H1 (cell line): Measurements from ENCODE around the gene EPB41L5. TPM values are rescaled to one million over a fixed set of nuclear protein-coding genes. Genes with fewer than 3 reads are reported as not detected.

Experiments
- CTCF ChIA-PET: fragments of 300-600 bp; sonication (Branson Sonifier 250); formaldehyde crosslinking; loops from one replicate; lab custom pipeline; 2021; ENCODE audit not compliant: partially characterized antibody; lab: Charles Lee
- POLR2A ChIA-PET: fragments of 300-600 bp; sonication (Branson Sonifier 250); formaldehyde crosslinking; loops from one replicate; lab custom pipeline; 2021; ENCODE audit warnings: inconsistent platforms; ENCODE audit not compliant: partially characterized antibody; lab: Charles Lee
- DNase-seq, 2 experiments: peaks; one replicate each; pipeline versions ENCODE4 v3.0.0 to v3.0.0-alpha.2; 2010 to 2022; ENCODE audit warnings: low spot score in 2 of 2, low read depth in 1 of 2, mixed read lengths in 1 of 2
- FAIRE-seq: peaks from 2 replicates; lab custom pipeline; 2011; peaks lifted over from hg19 to GRCh38; lab: Jason Lieb, UNC
- H2AFZ ChIP-seq: 2 replicates; pipeline ENCODE4 v1.8.1; 2012; ENCODE audit warnings: low read length, inconsistent platforms
- H2AK5ac ChIP-seq: 2 replicates; pipeline ENCODE4 v1.6.1; 2013; ENCODE audit warnings: low read depth, low read length
- H2BK120ac ChIP-seq: replicated peaks from 2 replicates; pipeline ENCODE3; 2013; ENCODE audit warnings: low read depth, low read length, inconsistent platforms
- H2BK12ac ChIP-seq: 2 replicates; pipeline ENCODE4 v1.6.1; 2013; ENCODE audit warnings: low read depth, low read length
- H2BK15ac ChIP-seq: 2 replicates; pipeline ENCODE4 v1.6.1; 2013; ENCODE audit warnings: low read length
- H2BK20ac ChIP-seq: 2 replicates; pipeline ENCODE4 v1.6.1; 2013; ENCODE audit warnings: low read length
- H2BK5ac ChIP-seq: 2 replicates; pipeline ENCODE4 v1.6.1; 2013; ENCODE audit warnings: low read depth, low read length
- H3K14ac ChIP-seq: 2 replicates; pipeline ENCODE4 v1.6.1; 2013; ENCODE audit warnings: inconsistent platforms; ENCODE audit not compliant: insufficient read length
- H3K18ac ChIP-seq: 2 replicates; pipeline ENCODE4 v1.6.1; 2013; ENCODE audit warnings: low read length; ENCODE audit errors: extremely low read depth
- H3K23ac ChIP-seq: 2 replicates; pipeline ENCODE4 v1.6.1; 2013; ENCODE audit warnings: inconsistent platforms; ENCODE audit not compliant: insufficient read length
- H3K23me2 ChIP-seq: 2 replicates; pipeline ENCODE4 v1.6.1; 2013; ENCODE audit warnings: low read depth, low read length
- H3K27ac ChIP-seq: 2 replicates; pipeline ENCODE4 v1.6.1; 2011; ENCODE audit warnings: low read depth, low read length, inconsistent platforms
- H3K27me3 ChIP-seq, 4 experiments: replicated peaks in 1 of 4; 1 replicate in 1 of 4; 2 replicates in 3 of 4; pipeline versions ENCODE4 v1.6.1 to v1.8.1; 2011 to 2013; ENCODE audit warnings: low read length in 3 of 4, mild to moderate bottlenecking in 3 of 4, inconsistent platforms in 2 of 4, mixed read lengths in 2 of 4, moderate library complexity in 1 of 4; ENCODE audit not compliant: control insufficient read depth in 3 of 4, insufficient read depth in 3 of 4; ENCODE audit errors: extremely low read depth in 1 of 4
- H3K36me3 ChIP-seq, 4 experiments: 2 replicates each; pipeline versions ENCODE4 v1.6.1 to v1.8.1; 2011 to 2013; ENCODE audit warnings: mild to moderate bottlenecking in 4 of 4, low read length in 3 of 4, moderate library complexity in 2 of 4, control low read depth in 1 of 4, inconsistent platforms in 1 of 4; ENCODE audit not compliant: insufficient read depth in 4 of 4, control insufficient read depth in 2 of 4
- H3K4ac ChIP-seq: replicated peaks from 2 replicates; pipeline ENCODE3; 2013; ENCODE audit warnings: low read length, low read depth, mixed read lengths, inconsistent platforms; ENCODE audit not compliant: insufficient read length
- H3K4me1 ChIP-seq, 4 experiments: replicated peaks in 1 of 4; 1 replicate in 1 of 4; 2 replicates in 3 of 4; pipeline versions ENCODE4 v1.6.1 to v1.8.1; 2011 to 2013; ENCODE audit warnings: low read length in 3 of 4, inconsistent platforms in 2 of 4, mixed read lengths in 1 of 4; ENCODE audit not compliant: insufficient read depth in 4 of 4, control insufficient read depth in 3 of 4
- H3K4me2 ChIP-seq, 2 experiments: 2 replicates each; pipeline versions ENCODE4 v1.6.1 to v1.8.1; 2011 to 2013; ENCODE audit warnings: low read depth in 2 of 2, low read length in 2 of 2, control low read depth in 1 of 2, inconsistent platforms in 1 of 2, mild to moderate bottlenecking in 1 of 2; ENCODE audit not compliant: insufficient read depth in 1 of 2
- H3K4me3 ChIP-seq, 4 experiments: fragments of 200-600, 300-600 bp in 1 of 4; sonication (generic), shearing (Covaris generic), sonication (Bioruptor Twin) in 1 of 4; 2 replicates each; pipeline versions ENCODE4 v1.5.1 to v1.8.1; 2011 to 2016; ENCODE audit warnings: low read length in 4 of 4, low read depth in 3 of 4, control low read depth in 2 of 4, inconsistent platforms in 2 of 4, mild to moderate bottlenecking in 2 of 4, mixed read lengths in 1 of 4, moderate library complexity in 1 of 4; ENCODE audit not compliant: insufficient read depth in 2 of 4; ENCODE audit errors: extremely low read depth in 1 of 4
- H3K56ac ChIP-seq: replicated peaks from 2 replicates; pipeline ENCODE3; 2013; ENCODE audit warnings: low read depth, mild to moderate bottlenecking, mixed read lengths, low read length, inconsistent platforms; ENCODE audit not compliant: insufficient read length
- H3K79me1 ChIP-seq: 2 replicates; pipeline ENCODE4 v1.6.1; 2013; ENCODE audit warnings: low read depth, low read length, control low read depth
- H3K79me2 ChIP-seq, 2 experiments: 2 replicates each; pipeline versions ENCODE4 v1.6.1 to v1.8.1; 2012 to 2013; ENCODE audit warnings: low read length in 2 of 2, mild to moderate bottlenecking in 2 of 2, inconsistent platforms in 1 of 2; ENCODE audit not compliant: insufficient read depth in 2 of 2, control insufficient read depth in 1 of 2
- H3K9ac ChIP-seq, 4 experiments: replicated peaks in 1 of 4; 1 replicate in 1 of 4; 2 replicates in 3 of 4; pipeline versions ENCODE4 v1.6.1 to v1.8.1; 2011 to 2013; ENCODE audit warnings: low read depth in 3 of 4, low read length in 3 of 4, control low read depth in 2 of 4, mild to moderate bottlenecking in 2 of 4, moderate library complexity in 2 of 4, inconsistent platforms in 1 of 4; ENCODE audit errors: extremely low read depth in 1 of 4
- H3K9me3 ChIP-seq, 2 experiments: 2 replicates each; pipeline versions ENCODE4 v1.6.1 to v1.8.1; 2012 to 2013; ENCODE audit warnings: mild to moderate bottlenecking in 2 of 2, moderate library complexity in 2 of 2, control low read depth in 1 of 2, inconsistent platforms in 1 of 2, low read depth in 1 of 2, low read length in 1 of 2, mixed read lengths in 1 of 2; ENCODE audit not compliant: insufficient read depth in 2 of 2
- H4K20me1 ChIP-seq, 2 experiments: replicated peaks in 1 of 2; 2 replicates each; pipeline versions ENCODE3 to v1.8.1; 2011 to 2013; ENCODE audit warnings: inconsistent platforms in 2 of 2, low read length in 2 of 2, mild to moderate bottlenecking in 1 of 2; ENCODE audit not compliant: insufficient read depth in 2 of 2, control insufficient read depth in 1 of 2
- H4K5ac ChIP-seq: 2 replicates; pipeline ENCODE4 v1.6.1; 2013; ENCODE audit warnings: low read length, low read depth, mixed read lengths, inconsistent platforms; ENCODE audit not compliant: insufficient read length
- H4K8ac ChIP-seq: 2 replicates; pipeline ENCODE4 v1.8.0; 2013; ENCODE audit warnings: mild to moderate bottlenecking, moderate library complexity, low read length, inconsistent platforms; ENCODE audit not compliant: insufficient read depth; ENCODE audit errors: extremely low read depth
- H4K91ac ChIP-seq: replicated peaks from 2 replicates; pipeline ENCODE3; 2013; ENCODE audit warnings: low read length, mixed read lengths, inconsistent platforms; ENCODE audit not compliant: insufficient read length
- CEBPB ChIP-seq: IDR thresholded peaks from 2 replicates; pipeline ENCODE4 v1.6.1; 2012; ENCODE audit warnings: low read depth, low read length
- JUN ChIP-seq: IDR thresholded peaks from 2 replicates; pipeline ENCODE4 v1.6.1; 2011; ENCODE audit warnings: low read depth, mild to moderate bottlenecking, improper control_type of control experiment, low read length
- WGBS, 2 experiments: shearing (Covaris generic) in 1 of 2; methylation state at CpG; one replicate each; pipeline versions ENCODE4 v1.1.6 to v1.1.7; 2013 to 2015; ENCODE audit warnings: low lambda C conversion rate in 2 of 2, mixed read lengths in 2 of 2, inconsistent platforms in 1 of 2, low coverage in 1 of 2, missing lambda C conversion rate in 1 of 2; ENCODE audit not compliant: insufficient replicate concordance in 2 of 2, insufficient coverage in 1 of 2, insufficient read length in 1 of 2; ENCODE audit errors: extremely low coverage in 1 of 2, missing lambda C conversion rate in 1 of 2; 5-methylcytosine and 5-hydroxymethylcytosine counted together
- polyA plus RNA-seq, 7 experiments: library from polyadenylated mRNA; depleted of rRNA in 3 of 7; stranded (reverse) in 5 of 7; unstranded in 2 of 7; fragments of >200 nt in 5 of 7; fragments of 200-250 nt in 2 of 7; gene quantifications; 1 replicate in 5 of 7; 2 replicates in 1 of 7; 4 replicates in 1 of 7; pipeline versions ENCODE4 v1.2.1 to v1.2.3, GENCODE V29; 2011 to 2013; ENCODE audit warnings: missing spikeins in 2 of 7, mixed read lengths in 2 of 7
- total RNA-seq: library from RNA; stranded (reverse); fragmentation: NEBNext Ultra II Directional; extraction: Animal tissue kit (Norgen Biotek cat#: 25700); gene quantifications from 2 replicates; pipeline ENCODE4 v1.2.1, GENCODE V29; 2021

EPB41L5 gene
- total and polyA plus RNA-seq, 2 of the 8 experiments (the other 6 are each of a cell fraction or from before 2014, with no cell fraction given) = 13.5 to 32.3 TPM

DNA sequence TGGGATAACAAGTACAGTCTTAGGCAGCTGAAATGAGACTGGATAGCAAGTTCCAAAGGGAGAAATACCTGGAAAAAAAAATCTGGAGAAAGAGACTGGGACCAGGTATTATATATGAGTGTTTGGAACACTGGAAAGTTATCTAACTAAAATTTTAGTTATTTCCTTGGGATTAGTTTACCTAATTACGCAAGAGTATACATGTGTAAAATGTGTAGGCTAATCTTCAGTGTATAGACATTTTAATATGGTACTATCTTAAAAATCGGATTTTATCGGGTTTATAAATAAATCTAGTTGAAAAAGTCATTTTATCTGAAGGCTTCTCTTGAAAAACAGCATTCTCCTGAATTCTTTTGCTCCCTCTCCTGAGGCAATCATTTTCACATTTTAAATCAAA lies 3.9 kb downstream of the EPB41L5 start:
- no peak overlapping the region for H3K9ac ChIP-seq
- H3K18ac ChIP-seq = no peak overlapping the region
- H3K27ac ChIP-seq = no peak overlapping the region
- peaks cover 5 to 71% of the 10 kb centered on the region in 2 experiments for H3K79me2 ChIP-seq
- peaks cover 0 to under 1% (median 0%) of the 10 kb centered on the region in 4 experiments; a peak in 1 of 7 replicates for H3K27me3 ChIP-seq
- H2AK5ac ChIP-seq = no peak overlapping the region
- no peak overlapping the region for H3K4ac ChIP-seq
- peaks cover 6 to 7% of the 10 kb centered on the region in 2 experiments for H4K20me1 ChIP-seq
- no peak overlapping the region for H3K56ac ChIP-seq
- H3K36me3 ChIP-seq = no peaks in the 10 kb centered on the region; a peak in 2 of 8 replicates
- no peak overlapping the region for H2AFZ ChIP-seq
- no peak overlapping the region for H4K91ac ChIP-seq
- no peak overlapping the region for H3K4me3 ChIP-seq
- H4K8ac ChIP-seq = no peak overlapping the region
- no peak overlapping the region for H4K5ac ChIP-seq
- FAIRE-seq = no peak
- POLR2A ChIA-PET = interaction anchor here (1.1 to 1.4 kb wide), 2 partner anchors 13 to 17 kb away, joined by 4 to 5 read pairs; no protein-coding TSS in a partner anchor
- TF ChIP-seq JUN = no peak
- peak; percentile 57; the same call in 1 of the 2 replicates for TF ChIP-seq CEBPB
- no peak overlapping the region for H3K14ac ChIP-seq
- no peak overlapping the region for H2BK120ac ChIP-seq
- WGBS, 2 experiments = 89% methylated on average over 3 of the region's 3 CpGs; no CpG with 5 or more reads in 1 of the 2 experiments
- H3K4me1 ChIP-seq = peaks cover 0 to 6% (median 2%) of the 10 kb centered on the region in 4 experiments; a peak in 3 of 7 replicates
- no peak overlapping the region for H2BK15ac ChIP-seq
- H3K23ac ChIP-seq = no peak overlapping the region
- H3K23me2 ChIP-seq = no peaks in the 10 kb centered on the region
- H2BK20ac ChIP-seq = no peak overlapping the region
- H3K4me2 ChIP-seq = peak overlapping the region in 1 of 2 experiments; percentile 16; a peak in 1 of 4 replicates
- H3K9me3 ChIP-seq = no peaks in the 10 kb centered on the region
- H2BK5ac ChIP-seq = no peak overlapping the region
- H3K79me1 ChIP-seq = 0 out of 2 replicates have a peak, but pooled peaks cover 2% of the 10 kb centered on the region
- DNase-seq = no peak
- CTCF ChIA-PET = interaction anchor here (1.0 kb wide), 1 partner anchor 159 kb away, joined by 3 read pairs; no protein-coding TSS in a partner anchor
- no peak overlapping the region for H2BK12ac ChIP-seq
